Caco-2 (cell line): ENCODE data around the gene HECTD3. TPM values are rescaled to one million over a fixed set of nuclear protein-coding genes. Genes with fewer than 3 reads are reported as not detected.

Experiments used
- BruUV-seq: library from RNA; stranded (reverse); fragments of 400-500 nt; replicated peaks from 2 replicates; lab custom pipeline; 2021; lab: Mats Ljungman, UMichigan
- CTCF ChIA-PET: fragments of 300-600 bp; sonication (Branson Sonifier 250); formaldehyde crosslinking; loops from one replicate; lab custom pipeline; 2022; ENCODE audit warnings: antibody characterized with exemption; lab: Charles Lee
- POLR2A ChIA-PET: fragments of 300-600 bp; sonication (Branson Sonifier 250); formaldehyde crosslinking; loops from one replicate; lab custom pipeline; 2022; ENCODE audit warnings: antibody characterized with exemption; lab: Charles Lee
- DNase-seq, 2 experiments: peaks; one replicate each; pipeline versions ENCODE4 v3.0.0 to v3.0.0-alpha.2; 2020 to 2022
- H3K27me3 ChIP-seq: replicated peaks from 2 replicates; pipeline ENCODE4 v1.6.0; 2011; ENCODE audit warnings: low read length; ENCODE audit not compliant: control insufficient read depth, insufficient read depth
- H3K36me3 ChIP-seq: 2 replicates; pipeline ENCODE4 v1.5.1; 2011; ENCODE audit warnings: low read length; ENCODE audit not compliant: control insufficient read depth, insufficient read depth
- H3K4me1 ChIP-seq: fragments of 250-450 bp; sonication (Bioruptor Pico); 2 replicates; pipeline ENCODE4 v1.5.1; 2020; ENCODE audit warnings: mild to moderate bottlenecking
- H3K4me3 ChIP-seq: 2 replicates; pipeline ENCODE4 v1.5.1; 2011; ENCODE audit warnings: low read depth, mild to moderate bottlenecking, control low read depth, low read length
- H3K9me3 ChIP-seq: fragments of 250-450 bp; sonication (Bioruptor Pico); 2 replicates; pipeline ENCODE4 v1.5.1; 2020; ENCODE audit warnings: mild to moderate bottlenecking, moderate library complexity
- H3K27ac Mint-ChIP-seq: one replicate; pipeline ENCODE4 v1.8.0; 2022; ENCODE audit warnings: mixed read lengths; ENCODE audit not compliant: unreplicated experiment
- H3K27me3 Mint-ChIP-seq: one replicate; pipeline ENCODE4 v1.8.0; 2022; ENCODE audit warnings: mixed read lengths; ENCODE audit not compliant: insufficient read depth, unreplicated experiment
- H3K36me3 Mint-ChIP-seq: one replicate; pipeline ENCODE4 v1.8.0; 2022; ENCODE audit warnings: mild to moderate bottlenecking, mixed read lengths; ENCODE audit not compliant: insufficient read depth, unreplicated experiment
- H3K4me1 Mint-ChIP-seq: one replicate; pipeline ENCODE4 v1.8.0; 2022; ENCODE audit warnings: low read depth, mixed read lengths; ENCODE audit not compliant: unreplicated experiment
- H3K4me3 Mint-ChIP-seq: one replicate; pipeline ENCODE4 v1.8.0; 2022; ENCODE audit warnings: mild to moderate bottlenecking, moderate library complexity, mixed read lengths; ENCODE audit not compliant: unreplicated experiment
- H3K9me3 Mint-ChIP-seq: one replicate; pipeline ENCODE4 v1.8.0; 2022; ENCODE audit warnings: mixed read lengths; ENCODE audit not compliant: unreplicated experiment
- intact Hi-C: fragments of 100-400 bp; cut with micrococcal nuclease; formaldehyde crosslinking; loops from one replicate; pipeline ENCODE4 v1.10.0; 2022; ENCODE audit not compliant: unreplicated experiment
- total RNA-seq: library from RNA; stranded (reverse); gene quantifications from 2 replicates; pipeline ENCODE4 v1.2.3, GENCODE V29; 2022
- TF ChIP-seq, protein P1 (sequence below), 2 experiments: fragments of 200-600 bp in 1 of 2; IDR thresholded peaks; 1 replicate in 1 of 2; 2 replicates in 1 of 2; pipeline versions ENCODE4 v1.5.1 to v1.8.0; 2011 to 2022; ENCODE audit warnings: antibody characterized with exemption in 1 of 2, control low read depth in 1 of 2, inconsistent platforms in 1 of 2, low read depth in 1 of 2, low read length in 1 of 2, mild to moderate bottlenecking in 1 of 2, moderate library complexity in 1 of 2; ENCODE audit not compliant: insufficient read depth in 1 of 2, severe bottlenecking in 1 of 2, unreplicated experiment in 1 of 2

Gene HECTD3
- total RNA-seq, 1 experiment from 2014 or later = 29.4 TPM

GRCh38 chr1:45007311-45007710, 3.8 kb downstream of the HECTD3 start:
- no peaks in the 10 kb centered on the region for H3K27me3 Mint-ChIP-seq
- H3K9me3 Mint-ChIP-seq = no peaks in the 10 kb centered on the region
- Histone ChIP-seq H3K9me3 (no peaks in the 10 kb centered on the region), H3K4me3 (no peak overlapping the region), H3K27me3 (no peaks in the 10 kb centered on the region), H3K36me3 (no peaks in the 10 kb centered on the region; the same call in 1 of the 2 replicates), H3K4me1 (peaks cover 4% of the 10 kb centered on the region; the same call in 1 of the 2 replicates)
- TF ChIP-seq, protein P1, sequence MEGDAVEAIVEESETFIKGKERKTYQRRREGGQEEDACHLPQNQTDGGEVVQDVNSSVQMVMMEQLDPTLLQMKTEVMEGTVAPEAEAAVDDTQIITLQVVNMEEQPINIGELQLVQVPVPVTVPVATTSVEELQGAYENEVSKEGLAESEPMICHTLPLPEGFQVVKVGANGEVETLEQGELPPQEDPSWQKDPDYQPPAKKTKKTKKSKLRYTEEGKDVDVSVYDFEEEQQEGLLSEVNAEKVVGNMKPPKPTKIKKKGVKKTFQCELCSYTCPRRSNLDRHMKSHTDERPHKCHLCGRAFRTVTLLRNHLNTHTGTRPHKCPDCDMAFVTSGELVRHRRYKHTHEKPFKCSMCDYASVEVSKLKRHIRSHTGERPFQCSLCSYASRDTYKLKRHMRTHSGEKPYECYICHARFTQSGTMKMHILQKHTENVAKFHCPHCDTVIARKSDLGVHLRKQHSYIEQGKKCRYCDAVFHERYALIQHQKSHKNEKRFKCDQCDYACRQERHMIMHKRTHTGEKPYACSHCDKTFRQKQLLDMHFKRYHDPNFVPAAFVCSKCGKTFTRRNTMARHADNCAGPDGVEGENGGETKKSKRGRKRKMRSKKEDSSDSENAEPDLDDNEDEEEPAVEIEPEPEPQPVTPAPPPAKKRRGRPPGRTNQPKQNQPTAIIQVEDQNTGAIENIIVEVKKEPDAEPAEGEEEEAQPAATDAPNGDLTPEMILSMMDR (IDR thresholded peaks at IDR 0.05; ENCODE audit: insufficient read depth in 1 of 2, low read depth in 1 of 2, low read length in 1 of 2, severe bottlenecking in 1 of 2, unreplicated experiment in 1 of 2) = no peak
- no TSS peak for BruUV-seq
- H3K4me3 Mint-ChIP-seq = no peak overlapping the region
- H3K27ac Mint-ChIP-seq = no peak overlapping the region
- CTCF ChIA-PET = no interaction called here
- peaks cover 25% of the 10 kb centered on the region for H3K36me3 Mint-ChIP-seq
- peaks cover 7% of the 10 kb centered on the region for H3K4me1 Mint-ChIP-seq
- intact Hi-C loops = no loop called here
- DNase-seq = no peak
- POLR2A ChIA-PET = no interaction called here

- Histone ChIP-seq H3K4me3 (no peak overlapping the region), H3K27me3 (no peaks in the 10 kb centered on the region), H3K4me1 (no peaks in the 10 kb centered on the region), H3K9me3 (no peaks in the 10 kb centered on the region), H3K36me3 (no peaks in the 10 kb centered on the region; the same call in none of the 2 replicates)
- Mint-ChIP-seq H3K9me3 (no peaks in the 10 kb centered on the region), H3K36me3 (peaks cover 23% of the 10 kb centered on the region), H3K27ac (no peak overlapping the region), H3K4me3 (no peak overlapping the region), H3K27me3 (no peaks in the 10 kb centered on the region), H3K4me1 (peaks cover 11% of the 10 kb centered on the region)
- BruUV-seq = no TSS peak
- no peak for DNase-seq
- ChIA-PET CTCF (interaction anchor here (1.1 kb wide), 1 partner anchor 13 kb away, joined by 5 read pairs; no protein-coding TSS in a partner anchor), POLR2A (no interaction called here)
- TF ChIP-seq, protein P1 (IDR thresholded peaks at IDR 0.05; ENCODE audit: insufficient read depth in 1 of 2, low read depth in 1 of 2, low read length in 1 of 2, severe bottlenecking in 1 of 2, unreplicated experiment in 1 of 2) = no peak
- intact Hi-C loops = no loop called here
Observed at GRCh38 chr1:45005761-45006160, 5.4 kb downstream of the HECTD3 start.

GRCh38 chr1:45004281-45004920, 6.7 kb downstream of the HECTD3 start:
- Mint-ChIP-seq H3K4me1 (peaks cover 11% of the 10 kb centered on the region), H3K4me3 (no peak overlapping the region), H3K36me3 (peaks cover 23% of the 10 kb centered on the region), H3K27me3 (no peaks in the 10 kb centered on the region), H3K27ac (no peak overlapping the region), H3K9me3 (no peaks in the 10 kb centered on the region)
- no peaks in the 10 kb centered on the region for H3K4me1 ChIP-seq
- CTCF ChIA-PET = no interaction called here
- POLR2A ChIA-PET = no interaction called here
- H3K4me3 ChIP-seq = no peak overlapping the region
- H3K36me3 ChIP-seq = no peaks in the 10 kb centered on the region; the same call in none of the 2 replicates
- TF ChIP-seq, protein P1 (IDR thresholded peaks at IDR 0.05; ENCODE audit: insufficient read depth in 1 of 2, low read depth in 1 of 2, low read length in 1 of 2, severe bottlenecking in 1 of 2, unreplicated experiment in 1 of 2) = no peak
- H3K27me3 ChIP-seq = no peaks in the 10 kb centered on the region
- no peak for DNase-seq
- H3K9me3 ChIP-seq = no peaks in the 10 kb centered on the region
- BruUV-seq = no TSS peak
- intact Hi-C loops = no loop called here
